Motor neuron (in vitro differentiated cells): ENCODE measurements around the gene POLR3GL. TPM values are rescaled to one million over a fixed set of nuclear protein-coding genes. Genes with fewer than 3 reads are reported as not detected.

Experiments used
- ATAC-seq, 8 experiments: fragments of 200-7000 bp; cut with Tn5 transposase; replicated peaks in 6 of 8; 2 replicates each; pipeline ENCODE4 v1.8.0; 2021; ENCODE audit warnings: mild to moderate bottlenecking in 8 of 8, moderate library complexity in 8 of 8
- H3K27ac ChIP-seq, 2 donors: fragments of 250-450 bp; sonication (Bioruptor Pico); 2 replicates each; pipeline ENCODE4 v1.9.0; 2021; ENCODE audit warnings: antibody characterized with exemption in 2 of 2, mild to moderate bottlenecking in 2 of 2, moderate library complexity in 1 of 2
- H3K4me1 ChIP-seq, 2 donors: fragments of 250-450 bp; sonication (Bioruptor Pico); replicated peaks in 1 of 2; 2 replicates each; pipeline ENCODE4 v1.6.1; 2021; ENCODE audit warnings: antibody characterized with exemption in 2 of 2, mild to moderate bottlenecking in 2 of 2, moderate library complexity in 1 of 2
- H3K4me3 ChIP-seq, 5 donors: fragments of 250-450 bp; sonication (Bioruptor Pico); 2 replicates each; pipeline ENCODE4 v1.9.0; 2021; ENCODE audit warnings: antibody characterized with exemption in 5 of 5, mild to moderate bottlenecking in 5 of 5, moderate library complexity in 4 of 5
- WGBS, 10 experiments: fragments of 450-650 bp; shearing (Covaris generic); methylation state at CpG; one replicate each; pipeline ENCODE4 v1.0.0; 2022; 5-methylcytosine and 5-hydroxymethylcytosine counted together
- in situ Hi-C, 9 experiments: fragments of 400-800 bp; cut with MboI; loops; one replicate each; pipeline ENCODE4 v1.15.0; 2021; ENCODE audit warnings: low sequenced_read_pairs in 9 of 9, low pct_unique_long_range_greater_than_20kb in 2 of 9; ENCODE audit not compliant: unreplicated experiment in 9 of 9
- total RNA-seq, 8 experiments: library from RNA; unstranded; fragments of 300-600 nt; gene quantifications; 2 replicates each; pipeline versions ENCODE4 v1.2.3 to v1.2.4, GENCODE V29; 2022

The POLR3GL gene
- total RNA-seq, 8 experiments from 2014 or later = 12.5 to 55.4 (median 38.4) TPM

DNA sequence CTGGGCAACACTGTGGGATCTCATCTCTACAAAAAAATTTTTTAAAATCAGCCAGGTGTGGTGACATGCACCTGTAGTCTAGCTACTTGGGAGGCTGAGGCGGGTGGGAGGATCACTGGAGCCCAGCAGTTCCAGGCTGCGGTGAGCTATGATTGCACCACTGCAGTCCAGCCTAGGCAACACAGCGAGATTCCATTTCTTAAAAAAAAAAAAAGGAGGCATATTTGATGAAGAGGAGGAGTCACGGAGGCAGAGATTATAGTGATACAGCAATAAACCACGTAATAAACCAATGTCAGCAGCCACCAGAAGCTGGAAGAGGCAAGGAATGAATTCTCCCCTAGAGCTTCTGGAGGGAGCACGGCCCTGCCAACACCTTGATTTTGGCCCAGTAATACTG lies 10.6 kb upstream of the POLR3GL start:
- Histone ChIP-seq H3K27ac (no peak overlapping the region), H3K4me1 (peaks cover 33 to 43% of the 10 kb centered on the region in 2 donors), H3K4me3 (no peak overlapping the region)
- in situ Hi-C loops = no loop called here
- 25 to 96% (median 92%) methylated on average over 2 to 6 of the region's 6 CpGs; no CpG with 5 or more reads in 2 of the 10 experiments for WGBS, 10 experiments
- ATAC-seq = no peak

GRCh38 chr1:145955436-145955835 lies 9.1 kb upstream of the POLR3GL start:
- no peak for ATAC-seq
- H3K27ac ChIP-seq = no peak overlapping the region
- WGBS, 10 experiments = 0 to 54% (median 21%) methylated on average over 1 to 2 of the region's 2 CpGs; no CpG with 5 or more reads in 2 of the 10 experiments
- peak overlapping the region; percentile 5 to 95 (median 8) for H3K4me3 ChIP-seq
- in situ Hi-C loops = no loop called here
- peaks cover 33 to 49% of the 10 kb centered on the region in 2 donors for H3K4me1 ChIP-seq

GRCh38 chr1:145956361-145956760 lies 8.1 kb upstream of the POLR3GL start:
- H3K4me3 ChIP-seq = peak overlapping the region; percentile 55 to 95 (median 69)
- in situ Hi-C loops = no loop called here

DNA sequence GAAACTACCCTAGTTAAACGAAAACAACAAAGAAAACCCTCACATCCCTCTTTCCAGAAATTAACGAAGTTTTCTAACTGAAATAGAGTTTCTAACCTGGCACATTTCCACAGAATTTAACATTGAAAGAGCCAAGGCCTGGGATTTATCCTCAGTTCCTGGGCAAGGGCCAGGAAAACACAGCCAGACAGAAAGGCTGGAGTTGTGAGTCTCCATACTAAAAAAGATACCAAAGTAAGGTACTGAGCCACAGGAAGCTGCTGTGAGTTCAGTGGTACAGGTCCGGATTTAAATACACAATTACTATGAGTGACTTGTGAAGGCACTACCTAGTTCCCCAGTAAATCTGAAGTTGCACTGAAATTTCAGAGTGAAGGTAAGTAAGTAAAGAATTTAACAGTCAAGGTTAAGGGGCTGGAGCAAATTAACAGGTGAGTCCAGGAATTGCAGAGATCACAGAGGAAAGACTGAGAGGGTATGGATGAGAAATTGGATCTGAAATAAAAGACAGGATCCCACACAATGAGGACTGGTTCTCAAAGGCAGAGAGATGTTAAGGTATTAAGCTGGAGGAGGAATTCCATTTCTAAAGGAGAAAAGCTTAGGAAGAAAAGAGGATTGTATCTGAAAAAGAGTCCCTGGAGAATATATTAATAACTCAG lies 7.6 kb upstream of the POLR3GL start:
- H3K4me3 ChIP-seq = peak overlapping the region; percentile 55 to 95 (median 69)
- H3K4me1 ChIP-seq = peaks cover 27 to 46% of the 10 kb centered on the region in 2 donors
- in situ Hi-C loops = no loop called here
- peak overlapping the region; percentile 70 to 73 for H3K27ac ChIP-seq
- WGBS, 10 experiments = 0 to 36% (median 10%) methylated on average over 2 to 3 of the region's 3 CpGs
- ATAC-seq = no peak

More at GRCh38 chr1:145956361-145956760, 8.1 kb upstream of the POLR3GL start:
- no peak for ATAC-seq
- Histone ChIP-seq H3K4me1 (peaks cover 27 to 45% of the 10 kb centered on the region in 2 donors), H3K27ac (no peak overlapping the region)

- Histone ChIP-seq H3K27ac (peak within 1 kb of the TSS; percentile 70 to 73), H3K4me1 (peaks cover 30 to 48% of the 10 kb centered on the region in 2 donors), H3K4me3 (peak within 1 kb of the TSS; percentile 55 to 95 (median 69))
- 0 to 8% (median 0%) methylated on average over 2 to 14 of the region's 60 CpGs; no CpG with 5 or more reads in 2 of the 10 experiments for WGBS, 10 experiments
- peak; percentile 81 to 88 (median 86) for ATAC-seq
- in situ Hi-C loops = no loop called here
These were observed 6.8 kb upstream of the POLR3GL start, which contains the start of gene LIX1L for GRCh38 chr1:145957443-145958319. Gene LIX1L (minus strand): TSS chr1:145958017. CDS start chr1:145957927, 90 bp downstream.

DNA sequence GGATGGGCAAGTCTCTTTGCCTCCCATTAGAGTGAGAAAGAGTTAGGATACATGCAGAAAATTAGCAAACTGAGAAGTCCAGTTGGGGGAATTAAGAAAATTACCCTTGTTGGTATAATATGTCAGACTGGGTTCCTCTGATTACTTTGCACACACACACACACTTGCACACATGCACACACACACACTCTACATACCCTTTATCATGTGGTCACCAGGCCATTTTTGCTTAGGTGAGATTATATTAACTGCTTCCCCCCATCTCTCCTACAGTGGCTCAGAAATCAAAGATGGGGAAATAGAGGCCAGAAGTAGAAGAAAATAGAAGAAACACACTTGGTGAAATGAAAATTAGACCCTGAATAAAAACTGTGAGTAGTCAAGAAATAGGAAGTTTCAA lies 5.8 kb upstream of the POLR3GL start:
- in situ Hi-C loops = no loop called here
- Histone ChIP-seq H3K27ac (no peak overlapping the region), H3K4me1 (peaks cover 40 to 59% of the 10 kb centered on the region in 2 donors), H3K4me3 (peak overlapping the region in 2 of 5 donors; percentile 73 to 95)
- ATAC-seq = no peak

DNA sequence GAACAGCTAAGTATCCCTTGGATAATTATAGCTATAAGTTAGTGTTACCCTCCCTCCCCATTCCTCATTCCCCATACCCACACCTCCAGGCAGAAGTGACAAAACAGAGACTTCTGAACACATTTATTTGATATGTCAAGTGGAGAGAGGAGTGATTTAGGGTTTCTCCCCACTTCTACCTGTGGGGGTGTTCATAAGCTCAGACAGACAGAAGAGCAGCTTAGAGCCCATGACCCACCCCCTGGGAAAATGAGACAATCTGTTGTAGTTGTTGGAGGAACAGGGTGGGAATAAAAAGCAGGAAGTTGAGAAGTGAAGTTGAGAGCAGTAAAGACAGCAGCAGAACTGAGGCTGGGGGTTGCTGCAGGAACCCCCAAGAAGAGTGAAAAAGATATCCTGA lies 5.2 kb upstream of the POLR3GL start:
- H3K4me1 ChIP-seq = peaks cover 43 to 57% of the 10 kb centered on the region in 2 donors
- in situ Hi-C loops = no loop called here
- no peak overlapping the region for H3K4me3 ChIP-seq
- H3K27ac ChIP-seq = no peak overlapping the region
- no peak for ATAC-seq

GRCh38 chr1:145959957-145960467 lies 4.5 kb upstream of the POLR3GL start:
- H3K27ac ChIP-seq = peak overlapping the region; percentile 51 to 78
- in situ Hi-C loops = no loop called here
- H3K4me1 ChIP-seq = peaks cover 36 to 50% of the 10 kb centered on the region in 2 donors

GRCh38 chr1:145960468-145961108 lies 3.9 kb upstream of the POLR3GL start:
- peak overlapping the region; percentile 43 to 82 (median 56) for H3K4me3 ChIP-seq
- in situ Hi-C loops = no loop called here
- whole genome bisulfite sequencing, 10 experiments = 0% methylated on average over 3 to 6 of the region's 44 CpGs; no CpG with 5 or more reads in 6 of the 10 experiments
- peaks cover 30 to 45% of the 10 kb centered on the region in 2 donors for H3K4me1 ChIP-seq
- H3K27ac ChIP-seq = peak overlapping the region; percentile 51 to 78
- ATAC-seq = peak; percentile 5 to 50 (median 42)

More at GRCh38 chr1:145959957-145960467, 4.5 kb upstream of the POLR3GL start:
- no peak for ATAC-seq
- H3K4me3 ChIP-seq = peak overlapping the region; percentile 43 to 82 (median 56)
- WGBS, 10 experiments = 26 to 63% (median 60%) methylated on average over 1 to 3 of the region's 12 CpGs; no CpG with 5 or more reads in 7 of the 10 experiments

DNA sequence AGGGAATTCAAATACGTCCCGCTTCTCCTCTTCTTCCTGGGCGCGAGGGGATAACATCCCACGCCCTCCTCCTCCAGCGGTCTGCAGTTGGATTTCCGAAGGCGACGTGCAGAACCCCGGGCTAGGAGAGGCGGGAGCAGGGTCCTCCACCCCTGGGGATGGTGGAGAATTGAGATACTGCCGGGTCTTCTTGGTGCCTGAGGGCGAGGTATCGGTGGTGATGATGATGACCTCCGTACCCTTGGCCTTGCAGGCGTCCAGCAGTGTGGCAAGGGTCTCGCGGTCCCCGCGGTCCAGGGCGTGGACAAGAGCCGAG lies 3.4 kb upstream of the POLR3GL start:
- no peak for ATAC-seq
- Histone ChIP-seq H3K4me3 (peak overlapping the region; percentile 43 to 82 (median 56)), H3K4me1 (peaks cover 26 to 40% of the 10 kb centered on the region in 2 donors), H3K27ac (peak overlapping the region; percentile 51 to 78)
- in situ Hi-C loops = no loop called here
- WGBS, 10 experiments = 0 to 20% (median 1%) methylated on average over 1 to 12 of the region's 22 CpGs; no CpG with 5 or more reads in 4 of the 10 experiments

GRCh38 chr1:145961425-145962156 lies 2.9 kb upstream of the POLR3GL start:
- Histone ChIP-seq H3K4me1 (peaks cover 23 to 35% of the 10 kb centered on the region in 2 donors), H3K27ac (peak overlapping the region; percentile 51 to 78), H3K4me3 (peak overlapping the region; percentile 43 to 82 (median 56))
- 0 to 16% (median 14%) methylated on average over 3 to 36 of the region's 57 CpGs; no CpG with 5 or more reads in 5 of the 10 experiments for WGBS, 10 experiments
- in situ Hi-C loops = no loop called here
- ATAC-seq = no peak
